ENCODE data around the gene PPA2.

DNA sequence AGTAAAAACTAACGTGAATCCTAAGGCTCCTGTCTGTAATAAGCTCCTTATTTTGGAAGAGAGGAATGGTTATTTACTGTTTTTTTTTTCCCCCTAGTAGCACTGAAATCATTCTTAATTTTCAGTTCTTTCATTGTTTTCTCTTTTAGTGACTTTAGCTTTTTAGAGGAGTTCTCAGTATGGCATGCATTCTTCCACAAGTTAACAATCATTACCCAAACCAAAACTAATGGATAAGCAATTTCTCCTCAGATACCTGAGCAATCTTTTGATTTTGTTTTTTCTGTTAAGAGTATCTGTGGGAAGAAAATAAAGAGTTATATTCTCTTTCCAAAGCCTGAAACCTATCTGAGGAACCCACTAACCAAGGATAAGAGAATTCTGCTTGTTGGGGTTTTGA, 16.7 kb upstream of the PPA2 start:
- TF ChIP-seq POLR2AphosphoS5 (IDR thresholded peaks at IDR 0.05) (no peak), POLR2A (IDR thresholded peaks at IDR 0.05) (no peak)
- TF ChIP-seq, protein P1, sequence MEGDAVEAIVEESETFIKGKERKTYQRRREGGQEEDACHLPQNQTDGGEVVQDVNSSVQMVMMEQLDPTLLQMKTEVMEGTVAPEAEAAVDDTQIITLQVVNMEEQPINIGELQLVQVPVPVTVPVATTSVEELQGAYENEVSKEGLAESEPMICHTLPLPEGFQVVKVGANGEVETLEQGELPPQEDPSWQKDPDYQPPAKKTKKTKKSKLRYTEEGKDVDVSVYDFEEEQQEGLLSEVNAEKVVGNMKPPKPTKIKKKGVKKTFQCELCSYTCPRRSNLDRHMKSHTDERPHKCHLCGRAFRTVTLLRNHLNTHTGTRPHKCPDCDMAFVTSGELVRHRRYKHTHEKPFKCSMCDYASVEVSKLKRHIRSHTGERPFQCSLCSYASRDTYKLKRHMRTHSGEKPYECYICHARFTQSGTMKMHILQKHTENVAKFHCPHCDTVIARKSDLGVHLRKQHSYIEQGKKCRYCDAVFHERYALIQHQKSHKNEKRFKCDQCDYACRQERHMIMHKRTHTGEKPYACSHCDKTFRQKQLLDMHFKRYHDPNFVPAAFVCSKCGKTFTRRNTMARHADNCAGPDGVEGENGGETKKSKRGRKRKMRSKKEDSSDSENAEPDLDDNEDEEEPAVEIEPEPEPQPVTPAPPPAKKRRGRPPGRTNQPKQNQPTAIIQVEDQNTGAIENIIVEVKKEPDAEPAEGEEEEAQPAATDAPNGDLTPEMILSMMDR (IDR thresholded peaks at IDR 0.05): no peak
